Activated CD4-positive, alpha-beta T cell treated with anti-CD3 and anti-CD28 coated beads for 36 hours (primary cell): Measurements from ENCODE around the gene FBXO44. TPM values are rescaled to one million over a fixed set of nuclear protein-coding genes. Genes with fewer than 3 reads are reported as not detected.
A peak's percentile ranks its signal among the peaks of the same experiment; 100 is the strongest.
"Not testable (repeated sequence)": the region's sequence is repeated elsewhere in the genome, so short reads cannot be mapped to it uniquely, and the experiment has no call there.

Source experiments
- ATAC-seq: fragments of 200-7000 bp; cut with Tn5 transposase; one replicate; pipeline ENCODE4 v1.10.0; 2021; ENCODE audit warnings: mild to moderate bottlenecking, moderate library complexity
- CTCF ChIA-PET: fragments of 350-600 bp; sonication (Branson Sonifier 250); formaldehyde crosslinking; loops from one replicate; lab custom pipeline; 2021; ENCODE audit warnings: antibody characterized with exemption; lab: Charles Lee
- POLR2A ChIA-PET: fragments of 350-600 bp; sonication (Branson Sonifier 250); formaldehyde crosslinking; loops from one replicate; lab custom pipeline; 2021; ENCODE audit warnings: antibody characterized with exemption, inconsistent platforms; lab: Charles Lee
- DNase-seq: peaks from one replicate; pipeline ENCODE4 v3.0.0-alpha.2; 2020
- H3K27ac Mint-ChIP-seq: one replicate; pipeline ENCODE4 v1.8.0; 2021; ENCODE audit warnings: mixed read lengths
- H3K27me3 Mint-ChIP-seq: one replicate; pipeline ENCODE4 v1.8.0; 2021; ENCODE audit warnings: mixed read lengths
- H3K36me3 Mint-ChIP-seq: one replicate; pipeline ENCODE4 v1.8.0; 2021; ENCODE audit warnings: low read depth, mixed read lengths
- H3K4me1 Mint-ChIP-seq: one replicate; pipeline ENCODE4 v1.8.0; 2021; ENCODE audit warnings: mixed read lengths
- H3K4me3 Mint-ChIP-seq: one replicate; pipeline ENCODE4 v1.8.0; 2021; ENCODE audit warnings: mild to moderate bottlenecking, moderate library complexity, mixed read lengths
- H3K9me3 Mint-ChIP-seq: one replicate; pipeline ENCODE4 v1.8.0; 2021; ENCODE audit warnings: low read depth, mixed read lengths
- intact Hi-C, 2 experiments: fragments of 100-400 bp; cut with DNase I in 1 of 2; cut with micrococcal nuclease in 1 of 2; formaldehyde crosslinking; loops; one replicate each; pipeline versions ENCODE4 v1.14.2 to v1.15.1; 2022 to 2024; cut with DNase I, micrococcal nuclease
- total RNA-seq, 2 experiments: library from RNA; stranded (reverse); gene quantifications; one replicate each; pipeline ENCODE4 v1.2.3, GENCODE V29; 2021

Gene FBXO44
- total RNA-seq, 2 experiments from 2014 or later: 20.2 to 21.8 TPM

GRCh38 chr1:11640101-11640500, 14.6 kb upstream of the FBXO44 start:
- CTCF ChIA-PET: interaction anchor here (0.7 to 1.0 kb wide), 6 partner anchors 23 to 241 kb away, joined by 3 to 4 read pairs (median 3); no protein-coding TSS in a partner anchor
- Mint-ChIP-seq H3K9me3 (no peaks in the 10 kb centered on the region), H3K36me3 (no peaks in the 10 kb centered on the region), H3K4me3 (no peak overlapping the region), H3K4me1 (no peaks in the 10 kb centered on the region), H3K27me3 (peaks cover 5% of the 10 kb centered on the region), H3K27ac (no peak overlapping the region)
- intact Hi-C loops: loop anchor here in 1 of 2 experiments (5.0 kb wide), 1 partner anchor 303 kb away; no protein-coding TSS in a partner anchor
- POLR2A ChIA-PET: no interaction called here
- ATAC-seq (no peak), DNase-seq (no peak)

GRCh38 chr1:11640944-11641343, 13.7 kb upstream of the FBXO44 start:
- no peak overlapping the region for H3K4me3 Mint-ChIP-seq
- H3K27me3 Mint-ChIP-seq: peaks cover 2% of the 10 kb centered on the region
- POLR2A ChIA-PET: interaction anchor here (0.7 kb wide), 1 partner anchor 277 kb away, joined by 7 read pairs; no protein-coding TSS in a partner anchor
- CTCF ChIA-PET: interaction anchor here (0.8 to 4.0 kb wide), 11 partner anchors 12 to 603 kb away, joined by 3 to 34 read pairs (median 5); partner anchors contain the start of genes EXOSC10 and MTOR
- ATAC-seq (no peak), DNase-seq (no peak)
- no peaks in the 10 kb centered on the region for H3K36me3 Mint-ChIP-seq
- intact Hi-C loops: loop anchor here in 1 of 2 experiments (5.0 kb wide), 1 partner anchor 304 kb away; no protein-coding TSS in a partner anchor
- no peaks in the 10 kb centered on the region for H3K9me3 Mint-ChIP-seq
- H3K4me1 Mint-ChIP-seq: no peaks in the 10 kb centered on the region
- H3K27ac Mint-ChIP-seq: no peak overlapping the region

DNA sequence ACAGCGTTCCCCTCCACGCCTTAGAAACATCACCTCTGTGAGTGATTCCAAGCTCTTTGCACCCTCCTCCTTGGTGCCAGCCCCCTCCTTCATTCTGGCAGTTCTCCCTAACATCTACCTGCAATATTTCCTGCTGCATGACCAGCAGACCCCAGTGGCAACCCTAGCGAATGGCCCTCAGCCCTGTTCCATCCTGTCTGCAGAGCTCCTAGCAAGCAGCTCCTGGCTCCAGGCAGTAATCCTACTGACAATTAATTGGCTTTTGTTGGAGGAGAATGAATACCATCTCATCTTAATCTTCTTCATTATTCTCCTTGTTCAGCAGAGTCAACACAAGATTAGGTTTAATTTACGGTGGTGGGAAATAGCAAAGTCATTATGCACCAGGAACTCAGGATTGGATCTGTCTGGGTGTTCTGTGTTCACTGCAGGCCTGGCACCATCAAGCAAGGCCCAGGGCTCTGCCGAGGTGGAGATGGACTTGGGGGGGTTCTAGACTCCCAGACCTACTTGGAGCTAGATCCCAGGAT, 12.8 kb upstream of the FBXO44 start:
- ChIA-PET POLR2A (no interaction called here), CTCF (interaction anchor here (0.5 to 4.0 kb wide), 22 partner anchors 13 to 604 kb away, joined by 3 to 34 read pairs (median 3); partner anchors contain the start of genes EXOSC10, FBXO6 and MTOR)
- ATAC-seq (no peak), DNase-seq (no peak)
- Mint-ChIP-seq H3K27ac (no peak overlapping the region), H3K36me3 (no peaks in the 10 kb centered on the region), H3K27me3 (no peaks in the 10 kb centered on the region), H3K9me3 (no peaks in the 10 kb centered on the region), H3K4me3 (no peak overlapping the region), H3K4me1 (no peaks in the 10 kb centered on the region)
- intact Hi-C loops: loop anchor here (1.0 to 5.0 kb wide), 7 partner anchors 163 to 605 kb away; partner anchors contain the start of gene DISP3 (in 1 of the 2)

DNA sequence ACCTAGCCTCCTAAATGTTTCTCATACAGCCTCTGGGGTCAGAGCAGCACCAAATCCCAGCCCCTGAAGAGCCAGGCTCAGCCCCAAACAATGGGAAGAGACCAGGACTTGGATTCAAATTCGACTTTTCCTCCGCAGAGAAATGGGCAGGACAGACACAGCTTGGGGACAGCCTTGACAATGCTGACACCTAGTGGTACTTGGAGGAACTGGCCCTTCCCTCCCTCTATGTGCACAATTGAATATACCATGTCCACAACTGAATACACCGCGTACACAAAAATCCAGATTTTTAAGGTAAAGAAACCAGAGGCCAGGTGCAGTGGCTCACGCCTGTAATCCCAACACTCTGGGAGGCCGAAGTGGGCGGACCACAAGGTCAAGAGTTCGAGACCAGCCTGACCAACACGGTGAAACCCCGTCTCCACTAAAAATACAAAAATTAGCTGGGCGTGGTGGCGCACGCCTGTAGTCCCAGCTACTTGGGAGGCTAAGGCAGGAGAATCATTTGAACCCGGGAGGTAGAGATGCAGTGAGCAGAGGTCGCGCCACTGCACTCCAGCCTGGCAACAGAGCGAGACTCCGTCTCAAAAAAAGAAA, 12.2 kb upstream of the FBXO44 start:
- POLR2A ChIA-PET: not testable (repeated sequence)
- ATAC-seq: peak; percentile 86

DNA sequence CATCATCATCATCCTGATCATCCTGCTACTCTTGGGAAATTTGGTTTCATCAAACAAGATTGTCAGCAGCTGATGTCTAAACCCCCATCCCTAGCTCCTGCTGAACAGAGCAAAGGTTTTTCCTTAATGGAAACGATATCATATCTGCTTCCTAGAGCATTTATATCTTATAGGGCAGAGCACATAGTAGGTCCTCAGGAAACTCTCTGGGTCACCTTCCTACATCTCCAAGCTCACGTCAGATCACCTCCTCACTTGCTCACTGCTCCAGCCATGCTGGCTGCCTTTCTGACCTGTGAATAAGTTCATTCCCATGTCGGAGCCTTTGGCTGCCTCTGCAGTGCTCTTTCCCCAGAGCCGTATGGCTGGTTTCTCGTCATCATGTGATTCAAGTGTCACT, 10.9 kb upstream of the FBXO44 start:
- DNase-seq (no peak), ATAC-seq (no peak)
- no peaks in the 10 kb centered on the region for H3K36me3 Mint-ChIP-seq
- no peaks in the 10 kb centered on the region for H3K27me3 Mint-ChIP-seq
- H3K4me1 Mint-ChIP-seq: no peaks in the 10 kb centered on the region
- H3K27ac Mint-ChIP-seq: no peak overlapping the region
- ChIA-PET CTCF (interaction anchor here (0.5 to 4.0 kb wide), 15 partner anchors 12 to 612 kb away, joined by 3 to 34 read pairs (median 3); partner anchors contain the start of gene FBXO6), POLR2A (interaction anchor here (0.6 kb wide), 1 partner anchor 133 kb away, joined by 3 read pairs; no protein-coding TSS in a partner anchor)
- intact Hi-C loops: loop anchor here in 1 of 2 experiments (5.0 kb wide), 1 partner anchor 306 kb away; no protein-coding TSS in a partner anchor
- H3K4me3 Mint-ChIP-seq: no peak overlapping the region
- H3K9me3 Mint-ChIP-seq: no peaks in the 10 kb centered on the region

More for the DNA sequence above, 12.2 kb upstream of the FBXO44 start:
- not testable (repeated sequence) for H3K27ac Mint-ChIP-seq, H3K36me3 Mint-ChIP-seq, H3K4me3 Mint-ChIP-seq, H3K9me3 Mint-ChIP-seq, H3K4me1 Mint-ChIP-seq, H3K27me3 Mint-ChIP-seq
- intact Hi-C loops: loop anchor here (1.0 to 5.0 kb wide), 7 partner anchors 163 to 605 kb away; partner anchors contain the start of gene DISP3 (in 1 of the 2)
- DNase-seq: peak; percentile 81
- CTCF ChIA-PET: interaction anchor here (0.5 to 4.0 kb wide), 22 partner anchors 13 to 605 kb away, joined by 3 to 34 read pairs (median 3); partner anchors contain the start of genes FBXO6 and MTOR

DNA sequence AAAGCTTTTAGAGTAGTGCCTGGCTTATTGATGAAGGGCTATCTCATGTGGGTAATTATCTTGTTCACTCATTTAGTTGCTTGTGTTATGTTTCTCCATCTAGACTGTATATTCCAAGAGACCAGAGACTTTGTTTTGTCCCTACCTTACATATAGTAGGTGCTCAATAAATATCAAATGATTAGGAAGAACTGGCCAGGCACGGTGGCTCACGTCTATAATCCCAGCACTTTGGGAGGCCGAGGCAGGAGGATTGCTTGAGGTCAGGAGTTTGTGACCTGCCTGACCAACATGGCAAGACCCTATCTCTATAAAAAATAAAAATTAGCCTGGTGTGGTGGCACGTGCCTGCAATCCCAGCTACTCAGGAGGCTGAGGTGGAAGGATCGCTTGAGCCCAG, 9.4 kb upstream of the FBXO44 start:
- H3K27ac Mint-ChIP-seq: no peak overlapping the region
- no peaks in the 10 kb centered on the region for H3K9me3 Mint-ChIP-seq
- no peak overlapping the region for H3K4me3 Mint-ChIP-seq
- no peak for DNase-seq
- CTCF ChIA-PET: interaction anchor here (0.6 to 2.4 kb wide), 25 partner anchors 9 to 607 kb away, joined by 3 to 22 read pairs (median 4); partner anchors contain the start of gene CLCN6
- POLR2A ChIA-PET: interaction anchor here (0.9 kb wide), 1 partner anchor 608 kb away, joined by 3 read pairs; no protein-coding TSS in a partner anchor
- no peak for ATAC-seq
- intact Hi-C loops: no loop called here
- peaks cover 8% of the 10 kb centered on the region for H3K4me1 Mint-ChIP-seq
- no peaks in the 10 kb centered on the region for H3K27me3 Mint-ChIP-seq
- H3K36me3 Mint-ChIP-seq: no peaks in the 10 kb centered on the region

DNA sequence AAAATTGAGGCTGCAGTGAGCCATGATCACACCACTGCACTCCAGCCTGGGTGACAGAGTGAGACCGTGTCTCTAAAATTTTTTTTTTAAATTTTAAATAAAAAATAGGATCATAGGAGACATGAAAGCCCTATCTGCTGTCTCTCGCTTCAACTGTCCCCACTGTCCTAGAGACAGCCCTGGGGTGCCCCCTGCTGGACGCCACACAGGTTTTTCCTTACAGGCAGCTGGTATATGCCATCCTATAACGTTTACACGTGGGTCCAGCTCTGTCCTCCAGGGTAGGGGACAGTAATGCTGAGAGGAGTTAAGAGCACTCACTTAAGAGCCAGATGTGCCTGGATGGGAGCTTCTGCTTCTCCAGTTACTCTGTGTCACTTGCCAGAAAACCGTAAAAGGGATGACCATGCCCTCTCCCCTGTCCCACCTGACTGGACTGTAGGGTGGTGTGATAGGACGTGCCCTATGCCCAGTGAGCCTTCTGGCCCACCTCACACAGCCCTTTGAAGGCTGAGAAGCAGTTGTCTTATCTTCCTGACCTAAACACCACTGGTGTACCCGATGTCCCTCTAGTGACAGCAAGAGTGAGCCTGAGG, 8.9 kb upstream of the FBXO44 start:
- Mint-ChIP-seq H3K4me1 (peaks cover 10% of the 10 kb centered on the region), H3K27ac (no peak overlapping the region), H3K4me3 (no peak overlapping the region), H3K36me3 (no peaks in the 10 kb centered on the region), H3K9me3 (no peaks in the 10 kb centered on the region), H3K27me3 (no peaks in the 10 kb centered on the region)
- ChIA-PET POLR2A (interaction anchor here (0.9 kb wide), 1 partner anchor 608 kb away, joined by 3 read pairs; no protein-coding TSS in a partner anchor), CTCF (interaction anchor here (0.6 to 2.4 kb wide), 29 partner anchors 9 to 634 kb away, joined by 3 to 22 read pairs (median 4); partner anchors contain the start of genes CLCN6 and TARDBP)
- ATAC-seq (peak; percentile 57), DNase-seq (peak; percentile 93)
- intact Hi-C loops: no loop called here

GRCh38 chr1:11646317-11646716, 8.4 kb upstream of the FBXO44 start:
- no peaks in the 10 kb centered on the region for H3K9me3 Mint-ChIP-seq
- no peak overlapping the region for H3K27ac Mint-ChIP-seq
- no peaks in the 10 kb centered on the region for H3K36me3 Mint-ChIP-seq
- intact Hi-C loops: no loop called here
- H3K4me3 Mint-ChIP-seq: no peak overlapping the region
- DNase-seq: no peak
- ATAC-seq: no peak
- no peaks in the 10 kb centered on the region for H3K27me3 Mint-ChIP-seq
- peaks cover 16% of the 10 kb centered on the region for H3K4me1 Mint-ChIP-seq
- ChIA-PET CTCF (interaction anchor here (0.6 to 2.4 kb wide), 21 partner anchors 10 to 634 kb away, joined by 3 to 22 read pairs (median 4); partner anchors contain the start of genes CLCN6 and TARDBP), POLR2A (interaction anchor here (0.9 kb wide), 1 partner anchor 609 kb away, joined by 3 read pairs; no protein-coding TSS in a partner anchor)

GRCh38 chr1:11647333-11647732, 7.3 kb upstream of the FBXO44 start:
- no peak overlapping the region for H3K27ac Mint-ChIP-seq
- no peak for ATAC-seq
- no peak for DNase-seq
- H3K36me3 Mint-ChIP-seq: no peaks in the 10 kb centered on the region
- H3K4me3 Mint-ChIP-seq: no peak overlapping the region
- POLR2A ChIA-PET: no interaction called here
- H3K4me1 Mint-ChIP-seq: peaks cover 17% of the 10 kb centered on the region
- intact Hi-C loops: no loop called here
- CTCF ChIA-PET: no interaction called here
- no peaks in the 10 kb centered on the region for H3K27me3 Mint-ChIP-seq
- no peaks in the 10 kb centered on the region for H3K9me3 Mint-ChIP-seq

- no peaks in the 10 kb centered on the region for H3K27me3 Mint-ChIP-seq
- no peaks in the 10 kb centered on the region for H3K9me3 Mint-ChIP-seq
- ChIA-PET POLR2A (interaction anchor here (0.6 kb wide), 1 partner anchor 1099 kb away, joined by 3 read pairs; no protein-coding TSS in a partner anchor), CTCF (interaction anchor here (0.6 to 3.5 kb wide), 5 partner anchors 16 to 381 kb away, joined by 3 to 26 read pairs (median 4); partner anchors contain the start of genes DRAXIN and FBXO6)
- no peak for ATAC-seq
- no peak overlapping the region for H3K4me3 Mint-ChIP-seq
- H3K4me1 Mint-ChIP-seq: peaks cover 17% of the 10 kb centered on the region
- no peak for DNase-seq
- intact Hi-C loops: no loop called here
- no peak overlapping the region for H3K27ac Mint-ChIP-seq
- no peaks in the 10 kb centered on the region for H3K36me3 Mint-ChIP-seq
Observed at GRCh38 chr1:11648039-11648438, 6.6 kb upstream of the FBXO44 start.
